ENCODE measurements around the gene KCNAB1.
"Not testable (repeated sequence)": the region's sequence is repeated elsewhere in the genome, so short reads cannot be mapped to it uniquely, and the experiment has no call there.

Gene KCNAB1

GRCh38 chr3:156547637-156548036 lies 427.3 kb downstream of the KCNAB1 start:
- DNase-seq = no peak

- DNase-seq = no peak
Measured at GRCh38 chr3:156548041-156548687, 427.8 kb downstream of the KCNAB1 start.

- no peak for DNase-seq
Measured at GRCh38 chr3:156548902-156549301, 428.5 kb downstream of the KCNAB1 start.

- DNase-seq = no peak
Measured at GRCh38 chr3:156551261-156551660, 430.9 kb downstream of the KCNAB1 start.

GRCh38 chr3:156551746-156552145 lies 431.4 kb downstream of the KCNAB1 start:
- no peak for DNase-seq

GRCh38 chr3:156552973-156553372 lies 432.6 kb downstream of the KCNAB1 start:
- DNase-seq = no peak

GRCh38 chr3:156553705-156554356 lies 433.5 kb downstream of the KCNAB1 start:
- DNase-seq = peak in 3 of 4 experiments; percentile 18 to 41 (median 37)

- DNase-seq = no peak
Measured at GRCh38 chr3:156554515-156554841, 434.1 kb downstream of the KCNAB1 start.

- DNase-seq = peak; percentile 99 to 100 (median 100)
Measured at GRCh38 chr3:156554842-156555687, 434.7 kb downstream of the KCNAB1 start, which contains the start of gene SSR3. Gene SSR3 (minus strand): TSS chr3:156555117. CDS start chr3:156555089, 28 bp downstream.

- DNase-seq = no peak
Measured at GRCh38 chr3:156558389-156558788, 438.0 kb downstream of the KCNAB1 start.

GRCh38 chr3:156559321-156559720 lies 438.9 kb downstream of the KCNAB1 start:
- no peak for DNase-seq

GRCh38 chr3:156561533-156561932 lies 441.2 kb downstream of the KCNAB1 start:
- DNase-seq = no peak

GRCh38 chr3:156562486-156562885 lies 442.1 kb downstream of the KCNAB1 start:
- not testable (repeated sequence) for DNase-seq

- no peak for DNase-seq
Measured at GRCh38 chr3:156563900-156564682, 443.7 kb downstream of the KCNAB1 start.

GRCh38 chr3:156569016-156569415 lies 448.6 kb downstream of the KCNAB1 start:
- peak in 1 of 4 experiments; percentile 39 for DNase-seq

GRCh38 chr3:156569881-156570280 lies 449.5 kb downstream of the KCNAB1 start:
- peak in 1 of 4 experiments; percentile 22 for DNase-seq

GRCh38 chr3:156575641-156576040 lies 455.3 kb downstream of the KCNAB1 start:
- no peak for DNase-seq

- no peak for DNase-seq
Measured at GRCh38 chr3:156576051-156576450, 455.7 kb downstream of the KCNAB1 start.

GRCh38 chr3:156576651-156577348 lies 456.4 kb downstream of the KCNAB1 start:
- peak; percentile 40 to 86 (median 72) for DNase-seq

- DNase-seq = peak; percentile 56 to 80 (median 68)
Measured at GRCh38 chr3:156577736-156578135, 457.4 kb downstream of the KCNAB1 start.

- DNase-seq = peak; percentile 80 to 94 (median 88)
Measured at GRCh38 chr3:156579427-156579851, 459.1 kb downstream of the KCNAB1 start.

GRCh38 chr3:156581033-156581432 lies 460.7 kb downstream of the KCNAB1 start:
- peak in 3 of 4 experiments; percentile 40 to 56 (median 49) for DNase-seq

All from suppressor macrophage (primary cell).